Panc1 (cell line): ENCODE results near the gene SPACA7. TPM values are rescaled to one million over a fixed set of nuclear protein-coding genes. Genes with fewer than 3 reads are reported as not detected.
A peak's percentile ranks its signal among the peaks of the same experiment; 100 is the strongest.

Source experiments
- ATAC-seq: fragments of 200-7000 bp; cut with Tn5 transposase; 2 replicates; pipeline ENCODE4 v1.9.1; 2020; ENCODE audit warnings: mild to moderate bottlenecking, moderate library complexity
- BruUV-seq: library from RNA; stranded (reverse); fragments of 400-500 nt; replicated peaks from 2 replicates; lab custom pipeline; 2021; lab: Mats Ljungman, UMichigan
- CTCF ChIA-PET: fragments of 300-600 bp; sonication (Branson Sonifier 250); formaldehyde crosslinking; loops from one replicate; lab custom pipeline; 2022; ENCODE audit warnings: antibody characterized with exemption; lab: Charles Lee
- POLR2A ChIA-PET: fragments of 300-600 bp; sonication (Branson Sonifier 250); formaldehyde crosslinking; loops from one replicate; lab custom pipeline; 2022; ENCODE audit warnings: antibody characterized with exemption; lab: Charles Lee
- DNase-seq: peaks from one replicate; pipeline ENCODE4 v3.0.0-alpha.2; 2010; ENCODE audit warnings: low read depth, low spot score
- H3K27ac ChIP-seq: 2 replicates; pipeline ENCODE4 v1.5.1; 2011; ENCODE audit warnings: mild to moderate bottlenecking, low read length, inconsistent platforms
- H3K27me3 ChIP-seq: fragments of 200-500 bp; sonication (Bioruptor generic); 2 replicates; pipeline ENCODE4 v1.6.0; 2014; ENCODE audit warnings: low read length, inconsistent platforms; ENCODE audit not compliant: control insufficient read depth, insufficient read depth
- H3K36me3 ChIP-seq: fragments of 200-500 bp; sonication (Bioruptor generic); 2 replicates; pipeline ENCODE4 v1.5.1; 2014; ENCODE audit warnings: inconsistent platforms, mild to moderate bottlenecking, low read length, moderate library complexity; ENCODE audit not compliant: control insufficient read depth, insufficient read depth
- H3K4me1 ChIP-seq: 2 replicates; pipeline ENCODE4 v1.5.1; 2011; ENCODE audit warnings: inconsistent platforms, mild to moderate bottlenecking, low read length, moderate library complexity; ENCODE audit not compliant: control insufficient read depth, insufficient read depth
- H3K4me3 ChIP-seq, 2 experiments: 2 replicates each; pipeline ENCODE4 v1.5.1; 2011 to 2012; ENCODE audit warnings: low read depth in 2 of 2, low read length in 2 of 2, mild to moderate bottlenecking in 2 of 2, inconsistent platforms in 1 of 2, moderate library complexity in 1 of 2
- H3K9me3 ChIP-seq: fragments of 200-500 bp; sonication (Bioruptor generic); 2 replicates; pipeline ENCODE4 v1.5.1; 2014; ENCODE audit warnings: low read depth, mild to moderate bottlenecking, inconsistent platforms, low read length, moderate library complexity; ENCODE audit not compliant: control insufficient read depth, insufficient read depth
- CTCF ChIP-seq: fragments of 450-650 bp; IDR thresholded peaks from 2 replicates; pipeline ENCODE4 v1.5.1; 2017; ENCODE audit warnings: mild to moderate bottlenecking
- POLR2AphosphoS5 ChIP-seq: IDR thresholded peaks from 2 replicates; pipeline ENCODE4 v1.6.1; 2012; ENCODE audit warnings: mild to moderate bottlenecking, low read depth, low read length, moderate library complexity
- SIN3A ChIP-seq: IDR thresholded peaks from 2 replicates; pipeline ENCODE4 v1.6.1; 2012; ENCODE audit warnings: low read depth, mild to moderate bottlenecking, low read length, moderate library complexity, borderline replicate concordance; ENCODE audit not compliant: insufficient read depth
- TCF7L2 ChIP-seq: IDR thresholded peaks from 2 replicates; pipeline ENCODE4 v1.6.1; 2011; ENCODE audit warnings: mild to moderate bottlenecking, low read depth, low read length, inconsistent platforms
- in situ Hi-C: cut with HindIII; loops from 2 replicates; pipeline ENCODE4 v1.10.0; 2016; ENCODE audit warnings: low sequenced_read_pairs, low pct_unique_long_range_greater_than_20kb
- intact Hi-C: fragments of 100-400 bp; cut with micrococcal nuclease; formaldehyde crosslinking; loops from one replicate; pipeline ENCODE4 v1.10.0; 2022; ENCODE audit not compliant: unreplicated experiment
- total RNA-seq: library from RNA; stranded (reverse); gene quantifications from one replicate; pipeline ENCODE4 v1.2.1, GENCODE V29; 2021; ENCODE audit not compliant: unreplicated experiment
- TF ChIP-seq, protein P1 (sequence below), 2 experiments: IDR thresholded peaks; 2 replicates each; pipeline ENCODE4 v1.6.1; 2011 to 2012; ENCODE audit warnings: low read depth in 2 of 2, control low read depth in 1 of 2, low read length in 1 of 2, mild to moderate bottlenecking in 1 of 2, moderate library complexity in 1 of 2; ENCODE audit not compliant: insufficient read depth in 1 of 2

Gene SPACA7
- total RNA-seq, 1 experiment from 2014 or later: not detected

- no TSS peak for BruUV-seq
- no peaks in the 10 kb centered on the region for H3K27me3 ChIP-seq
- CTCF ChIA-PET: interaction anchor here (0.6 to 1.0 kb wide), 4 partner anchors 196 to 969 kb away, joined by 3 to 5 read pairs (median 3); no protein-coding TSS in a partner anchor
- DNase-seq: no peak
- no peaks in the 10 kb centered on the region for H3K36me3 ChIP-seq
- H3K27ac ChIP-seq: no peak overlapping the region
- no peaks in the 10 kb centered on the region for H3K4me1 ChIP-seq
- intact Hi-C loops: loop anchor here (5.0 to 10.0 kb wide), 2 partner anchors 89 to 971 kb away; no protein-coding TSS in a partner anchor
- peak; percentile 67; the same call in 1 of the 2 replicates for ATAC-seq
- POLR2A ChIA-PET: no interaction called here
- TF ChIP-seq, protein P1, sequence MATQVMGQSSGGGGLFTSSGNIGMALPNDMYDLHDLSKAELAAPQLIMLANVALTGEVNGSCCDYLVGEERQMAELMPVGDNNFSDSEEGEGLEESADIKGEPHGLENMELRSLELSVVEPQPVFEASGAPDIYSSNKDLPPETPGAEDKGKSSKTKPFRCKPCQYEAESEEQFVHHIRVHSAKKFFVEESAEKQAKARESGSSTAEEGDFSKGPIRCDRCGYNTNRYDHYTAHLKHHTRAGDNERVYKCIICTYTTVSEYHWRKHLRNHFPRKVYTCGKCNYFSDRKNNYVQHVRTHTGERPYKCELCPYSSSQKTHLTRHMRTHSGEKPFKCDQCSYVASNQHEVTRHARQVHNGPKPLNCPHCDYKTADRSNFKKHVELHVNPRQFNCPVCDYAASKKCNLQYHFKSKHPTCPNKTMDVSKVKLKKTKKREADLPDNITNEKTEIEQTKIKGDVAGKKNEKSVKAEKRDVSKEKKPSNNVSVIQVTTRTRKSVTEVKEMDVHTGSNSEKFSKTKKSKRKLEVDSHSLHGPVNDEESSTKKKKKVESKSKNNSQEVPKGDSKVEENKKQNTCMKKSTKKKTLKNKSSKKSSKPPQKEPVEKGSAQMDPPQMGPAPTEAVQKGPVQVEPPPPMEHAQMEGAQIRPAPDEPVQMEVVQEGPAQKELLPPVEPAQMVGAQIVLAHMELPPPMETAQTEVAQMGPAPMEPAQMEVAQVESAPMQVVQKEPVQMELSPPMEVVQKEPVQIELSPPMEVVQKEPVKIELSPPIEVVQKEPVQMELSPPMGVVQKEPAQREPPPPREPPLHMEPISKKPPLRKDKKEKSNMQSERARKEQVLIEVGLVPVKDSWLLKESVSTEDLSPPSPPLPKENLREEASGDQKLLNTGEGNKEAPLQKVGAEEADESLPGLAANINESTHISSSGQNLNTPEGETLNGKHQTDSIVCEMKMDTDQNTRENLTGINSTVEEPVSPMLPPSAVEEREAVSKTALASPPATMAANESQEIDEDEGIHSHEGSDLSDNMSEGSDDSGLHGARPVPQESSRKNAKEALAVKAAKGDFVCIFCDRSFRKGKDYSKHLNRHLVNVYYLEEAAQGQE (IDR thresholded peaks at IDR 0.05; ENCODE audit: insufficient read depth in 1 of 2, low read depth in 2 of 2, low read length in 1 of 2): no peak
- no peak for TF ChIP-seq TCF7L2
- TF ChIP-seq SIN3A: no peak
- no peak for TF ChIP-seq CTCF
- no peak for TF ChIP-seq POLR2AphosphoS5
- in situ Hi-C loops: no loop called here
- no peaks in the 10 kb centered on the region for H3K9me3 ChIP-seq
- no peak overlapping the region for H3K4me3 ChIP-seq
Observed at GRCh38 chr13:112443191-112443994, 67.2 kb downstream of the SPACA7 start.

DNA sequence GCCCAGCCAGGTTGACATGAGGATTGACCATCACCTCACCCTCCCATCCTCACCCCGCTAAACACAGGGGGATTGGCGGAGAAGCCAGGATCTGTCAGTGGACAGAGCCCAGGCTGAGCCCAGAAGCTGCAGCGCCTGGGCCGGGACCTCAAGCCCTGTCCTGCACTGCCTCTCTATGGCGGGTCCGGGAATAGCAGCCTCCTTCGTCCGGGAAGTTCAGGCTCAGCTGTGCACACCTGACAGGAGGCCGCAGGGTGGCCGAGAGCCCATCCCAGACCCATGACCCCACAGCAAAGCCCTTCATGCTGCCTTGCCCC, 67.8 kb downstream of the SPACA7 start:
- no peaks in the 10 kb centered on the region for H3K4me1 ChIP-seq
- in situ Hi-C loops: no loop called here
- CTCF ChIA-PET: interaction anchor here (0.6 to 1.0 kb wide), 2 partner anchors 970 to 1142 kb away, joined by 3 read pairs; no protein-coding TSS in a partner anchor
- H3K9me3 ChIP-seq: no peaks in the 10 kb centered on the region
- no TSS peak for BruUV-seq
- ATAC-seq: peak; percentile 91
- H3K27ac ChIP-seq: no peak overlapping the region
- intact Hi-C loops: loop anchor here (5.0 to 10.0 kb wide), 2 partner anchors 89 to 972 kb away; no protein-coding TSS in a partner anchor
- TF ChIP-seq, protein P1 (IDR thresholded peaks at IDR 0.05; ENCODE audit: insufficient read depth in 1 of 2, low read depth in 2 of 2, low read length in 1 of 2): no peak
- TF ChIP-seq TCF7L2: no peak
- TF ChIP-seq CTCF: peak; percentile 80
- no peak for TF ChIP-seq SIN3A
- no peak for TF ChIP-seq POLR2AphosphoS5
- H3K27me3 ChIP-seq: no peaks in the 10 kb centered on the region
- POLR2A ChIA-PET: no interaction called here
- H3K36me3 ChIP-seq: no peaks in the 10 kb centered on the region
- H3K4me3 ChIP-seq: no peak overlapping the region
- peak; percentile 32 for DNase-seq
